GM12801 (cell line): ENCODE results near the gene FKBP3.

ENCODE experiments used
- CTCF ChIP-seq: IDR thresholded peaks from one replicate; pipeline ENCODE4 v1.5.1; 2011; ENCODE audit warnings: control low read depth; ENCODE audit not compliant: insufficient read length; ENCODE audit errors: extremely low read depth

Gene FKBP3

DNA sequence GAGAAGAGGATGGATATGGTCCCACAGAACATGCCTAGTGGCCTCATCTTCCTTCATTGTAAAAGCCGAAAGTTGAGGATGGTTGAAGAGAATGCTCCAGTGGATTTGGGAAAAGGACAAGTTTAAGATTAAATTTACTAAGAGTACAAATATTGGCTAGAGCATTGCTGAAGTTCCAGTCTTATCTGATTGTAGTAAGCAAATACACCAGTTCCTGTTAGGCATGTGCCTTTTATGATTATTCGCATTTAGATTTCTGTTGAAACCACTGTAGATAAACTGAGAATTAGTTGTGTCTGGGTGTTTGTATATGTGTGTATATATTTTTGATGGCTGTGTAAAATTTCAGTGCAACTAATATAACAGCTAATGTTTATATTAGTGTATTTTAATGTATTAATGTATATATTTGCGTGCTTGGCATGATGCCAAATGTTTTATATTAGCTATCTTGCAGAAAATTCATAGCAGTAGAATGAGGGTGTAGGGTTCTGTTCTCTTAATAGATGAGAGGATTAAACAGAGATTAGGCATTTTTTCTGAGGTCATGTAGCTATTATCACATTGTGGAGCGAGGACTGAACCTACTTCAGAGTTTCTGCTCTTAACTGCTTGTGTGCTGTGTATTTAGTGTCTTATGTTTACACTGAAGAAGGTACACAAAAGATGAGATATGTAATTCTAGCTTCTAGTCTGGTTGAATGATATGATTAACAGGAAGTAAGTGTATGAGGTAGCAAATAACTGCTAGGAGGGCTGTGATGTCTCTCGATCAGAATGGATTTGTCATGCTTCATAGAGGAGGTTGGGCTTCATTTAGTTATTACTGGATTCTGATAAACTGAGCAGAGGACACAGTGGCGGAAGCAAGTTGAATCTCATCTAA, 21.1 kb downstream of the FKBP3 start:
- TF ChIP-seq CTCF, result no peak

DNA sequence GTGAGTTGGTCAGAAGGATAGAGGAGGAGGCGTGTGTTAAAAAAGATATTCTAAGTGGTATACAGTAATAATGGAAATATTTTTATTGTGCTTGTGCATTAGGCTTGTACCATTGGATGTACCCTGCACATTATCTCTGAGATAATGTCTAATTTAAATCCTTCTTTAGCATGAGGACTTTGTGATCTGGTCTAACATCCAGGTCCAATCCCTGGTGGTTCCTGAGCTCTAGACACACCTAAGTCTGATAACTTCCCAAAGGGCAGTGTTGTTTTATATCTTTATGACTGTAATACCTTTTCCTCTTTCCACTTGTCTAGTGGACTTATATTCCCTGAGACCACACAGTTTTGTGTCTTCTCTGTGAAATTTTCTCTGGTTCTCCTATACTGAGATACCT, 29.7 kb downstream of the FKBP3 start:
- no peak for TF ChIP-seq CTCF

DNA sequence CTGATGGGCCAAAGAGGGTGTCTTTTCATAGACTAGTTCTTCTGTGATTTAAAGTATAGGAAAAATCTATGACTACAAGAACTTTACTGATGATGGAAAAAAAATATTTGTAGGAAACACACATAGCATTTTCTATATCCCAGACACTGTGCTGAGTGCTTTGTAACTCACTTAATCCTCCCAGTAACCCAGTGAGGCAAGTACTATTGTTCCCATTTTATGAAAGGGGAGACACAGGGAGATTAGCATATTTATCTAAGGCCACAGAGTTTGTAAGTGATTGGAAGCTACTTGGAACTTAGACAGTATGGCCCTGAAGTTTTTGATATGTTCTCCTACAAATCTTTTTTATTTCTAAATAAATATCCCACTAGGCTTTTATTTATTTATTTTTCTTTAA, 30.5 kb downstream of the FKBP3 start:
- TF ChIP-seq CTCF, result no peak

DNA sequence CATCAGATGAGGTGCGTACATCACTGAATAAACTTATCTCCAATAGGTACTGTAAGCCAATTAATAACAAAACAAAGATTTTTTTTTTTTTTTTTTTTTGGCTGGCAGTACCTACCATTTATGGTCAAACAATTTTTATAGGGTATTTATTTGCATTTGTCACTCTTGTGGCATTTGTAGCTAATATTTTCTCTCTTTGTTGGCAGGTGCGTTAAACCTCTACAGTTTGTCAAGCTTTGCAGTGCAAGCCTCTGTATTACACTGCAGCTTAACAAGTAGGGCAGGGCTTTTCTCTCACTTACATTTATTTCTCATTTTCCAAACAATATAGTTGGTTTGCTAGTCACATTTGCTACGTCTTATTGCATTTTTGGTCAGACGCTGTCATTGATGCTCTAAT, 38.1 kb downstream of the FKBP3 start:
- TF ChIP-seq CTCF, result no peak

DNA sequence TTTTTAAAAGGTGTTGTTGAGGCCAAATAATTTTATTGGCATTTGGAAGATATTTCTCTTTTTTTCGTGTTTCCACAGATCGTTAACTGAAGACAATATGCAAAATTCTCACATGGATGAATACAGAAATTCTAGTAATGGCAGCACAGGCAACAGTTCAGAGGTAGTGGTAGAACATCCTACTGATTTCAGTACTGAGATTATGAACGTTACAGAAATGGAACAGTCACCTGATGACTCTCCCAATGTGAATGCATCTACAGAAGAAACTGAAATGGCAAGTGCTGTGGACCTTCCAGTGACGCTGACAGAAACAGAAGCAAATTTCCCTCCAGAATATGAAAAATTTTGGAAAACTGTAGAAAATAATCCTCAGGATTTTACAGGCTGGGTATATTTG, 39.1 kb downstream of the FKBP3 start:
- no peak for TF ChIP-seq CTCF

DNA sequence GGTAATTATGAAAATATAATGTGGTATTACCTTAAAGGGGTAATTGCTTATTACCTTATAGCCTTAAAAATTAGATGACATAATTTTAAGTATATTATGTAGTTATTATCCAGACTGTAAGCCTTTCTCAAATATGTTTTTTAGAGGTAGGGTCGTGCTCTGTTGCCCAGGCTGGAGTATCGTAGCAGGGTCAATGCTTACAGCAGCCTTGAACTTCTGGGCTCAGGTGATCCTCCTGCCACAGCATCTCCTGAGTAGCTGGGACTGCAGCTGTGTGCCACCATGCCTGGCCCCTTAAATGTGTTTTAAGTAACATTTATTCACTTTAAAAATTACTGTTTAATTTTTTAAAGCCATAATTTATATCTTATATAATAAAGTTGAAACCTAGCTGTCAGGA, 40.0 kb downstream of the FKBP3 start:
- TF ChIP-seq CTCF, result no peak

DNA sequence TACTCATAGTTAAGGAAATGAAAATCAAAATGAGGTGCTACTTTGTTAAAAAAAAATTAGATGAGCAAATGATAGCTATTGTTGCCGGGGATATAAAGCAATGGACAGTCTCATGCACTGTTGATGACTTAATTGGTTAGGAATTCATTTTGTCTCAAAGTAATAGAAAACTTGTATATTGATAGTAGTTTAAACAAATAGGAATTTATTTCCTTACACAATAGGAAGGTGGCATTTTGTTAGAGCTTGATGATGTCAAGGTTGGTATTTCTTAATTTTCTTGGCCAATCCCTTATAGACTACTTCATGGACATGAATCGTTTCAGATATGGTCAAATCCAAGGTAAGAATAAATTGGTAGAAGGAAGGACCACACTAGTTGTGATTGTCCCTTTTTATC, 42.6 kb downstream of the FKBP3 start:
- TF ChIP-seq CTCF, result no peak
